Umbilical cord (tissue), 2 donors: Measurements from ENCODE around the gene GPC5. TPM values are rescaled to one million over a fixed set of nuclear protein-coding genes. Genes with fewer than 3 reads are reported as not detected.
"Not testable (repeated sequence)": the region's sequence is repeated elsewhere in the genome, so short reads cannot be mapped to it uniquely, and the experiment has no call there.

Experiments
- DNase-seq: peaks from one replicate; pipeline ENCODE4 v3.0.0-alpha.2; 2015; ENCODE audit warnings: low spot score
- total RNA-seq: library from RNA; depleted of rRNA; stranded (reverse); fragments of >200 nt; gene quantifications from one replicate; pipeline ENCODE4 v1.2.3, GENCODE V29; 2014; ENCODE audit warnings: low replicate concordance; ENCODE audit not compliant: insufficient read depth

Gene GPC5
- total RNA-seq, 1 donor from 2014 or later: 1.4 TPM

DNA sequence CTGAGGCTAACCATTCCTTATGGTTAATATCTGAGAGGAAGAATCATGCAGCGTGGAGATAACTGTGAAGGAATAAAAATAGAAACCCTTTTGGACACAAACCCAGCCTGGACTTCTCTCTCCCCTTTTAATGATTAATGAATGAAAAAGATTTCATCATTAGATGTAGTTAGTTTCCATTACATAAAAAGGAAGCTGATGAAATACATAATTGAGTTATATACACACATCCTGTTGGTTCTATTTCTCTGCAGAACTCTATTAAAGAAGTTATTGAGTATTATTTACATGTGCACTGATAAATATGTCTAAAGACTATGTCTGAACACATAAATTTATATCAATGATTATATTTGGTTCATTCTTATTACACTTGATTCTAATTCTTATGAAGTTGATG lies 465.3 kb downstream of the GPC5 start:
- no peak for DNase-seq

- no peak for DNase-seq
Measured at GRCh38 chr13:91868351-91868750, 469.9 kb downstream of the GPC5 start.

GRCh38 chr13:91878491-91878890 lies 480.1 kb downstream of the GPC5 start:
- DNase-seq: no peak

DNA sequence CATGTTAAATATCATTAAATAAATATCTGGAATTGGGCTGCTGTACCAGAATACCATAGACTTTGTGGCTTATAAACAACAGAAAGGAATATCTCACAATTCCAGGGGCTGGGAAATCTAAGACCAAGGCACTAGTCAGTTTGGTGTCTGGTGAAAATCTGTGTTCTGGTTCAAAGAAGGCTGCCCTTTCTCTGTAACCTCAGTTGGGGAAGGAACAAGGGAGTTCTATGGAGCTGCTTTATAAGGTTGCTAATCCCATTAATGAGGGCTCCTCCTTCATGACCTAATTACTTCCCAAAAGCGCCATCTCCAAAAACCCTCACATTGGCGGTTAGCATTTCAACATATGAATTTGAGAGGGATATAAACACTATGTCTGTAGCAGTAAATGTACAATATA lies 480.9 kb downstream of the GPC5 start:
- DNase-seq: no peak

- no peak for DNase-seq
Measured at GRCh38 chr13:91882918-91883317, 484.5 kb downstream of the GPC5 start.

- DNase-seq: no peak
Measured at GRCh38 chr13:91889641-91890040, 491.2 kb downstream of the GPC5 start.

DNA sequence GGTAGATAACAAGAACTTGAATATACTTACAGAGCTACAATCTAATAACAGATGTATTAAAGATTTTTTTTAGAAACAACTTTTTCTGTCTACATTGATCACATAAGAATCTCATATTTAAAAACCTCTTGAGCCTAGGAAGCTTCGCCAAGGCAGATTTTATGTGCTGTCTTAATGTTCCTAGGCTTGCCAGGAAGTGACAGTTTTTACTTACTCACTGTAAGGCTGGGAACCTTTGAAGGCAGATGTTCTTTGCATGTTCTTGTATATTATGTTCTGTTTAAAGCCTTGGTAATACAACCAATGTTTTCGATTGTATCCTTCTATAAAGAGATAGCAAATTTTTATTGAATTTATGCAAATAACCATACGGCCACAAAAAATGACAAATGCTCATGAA lies 492.7 kb downstream of the GPC5 start:
- peak; percentile 63 for DNase-seq

- DNase-seq: no peak
Measured at GRCh38 chr13:91893040-91893439, 494.6 kb downstream of the GPC5 start.

DNA sequence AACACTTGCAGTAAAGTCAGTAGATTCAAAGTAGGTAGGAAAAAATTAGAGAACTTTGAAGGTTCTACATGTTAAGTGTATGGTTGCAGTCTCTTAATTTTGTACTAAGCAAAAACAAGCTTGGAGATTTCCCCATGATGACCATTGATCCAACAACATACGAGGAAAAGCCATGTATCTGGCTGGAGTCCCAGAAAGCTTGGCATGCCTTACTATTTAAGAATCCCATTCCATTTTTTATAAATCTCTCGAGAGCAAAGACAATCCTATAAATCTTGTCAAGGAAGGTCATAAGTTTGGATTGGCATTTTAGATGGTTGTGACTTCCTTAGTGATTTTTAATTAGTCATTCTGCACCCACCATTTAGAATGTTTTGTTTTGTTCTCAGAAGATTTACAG lies 495.9 kb downstream of the GPC5 start:
- peak; percentile 71 for DNase-seq

- DNase-seq: no peak
Measured at GRCh38 chr13:91896547-91896946, 498.1 kb downstream of the GPC5 start.

DNA sequence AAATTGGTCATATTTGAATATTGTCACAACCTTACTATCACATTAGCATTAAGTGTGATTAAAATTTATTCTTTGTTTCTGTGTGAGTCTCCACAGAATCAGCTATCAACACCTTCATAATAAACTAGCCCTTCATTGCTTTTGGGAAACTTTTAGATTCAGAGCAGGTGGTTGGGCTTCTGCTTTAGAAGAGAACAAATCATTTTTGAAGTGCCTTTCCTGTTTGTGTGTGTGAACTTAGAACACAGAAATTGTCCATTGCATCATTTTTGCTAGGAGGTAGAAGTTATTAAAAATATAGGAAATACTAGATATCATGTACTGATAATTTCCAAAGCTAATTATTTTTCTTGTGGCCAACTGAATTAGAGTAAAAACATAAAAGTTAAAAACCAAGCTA lies 500.6 kb downstream of the GPC5 start:
- DNase-seq: not testable (repeated sequence)

- no peak for DNase-seq
Measured at GRCh38 chr13:91902291-91902690, 503.9 kb downstream of the GPC5 start.

DNA sequence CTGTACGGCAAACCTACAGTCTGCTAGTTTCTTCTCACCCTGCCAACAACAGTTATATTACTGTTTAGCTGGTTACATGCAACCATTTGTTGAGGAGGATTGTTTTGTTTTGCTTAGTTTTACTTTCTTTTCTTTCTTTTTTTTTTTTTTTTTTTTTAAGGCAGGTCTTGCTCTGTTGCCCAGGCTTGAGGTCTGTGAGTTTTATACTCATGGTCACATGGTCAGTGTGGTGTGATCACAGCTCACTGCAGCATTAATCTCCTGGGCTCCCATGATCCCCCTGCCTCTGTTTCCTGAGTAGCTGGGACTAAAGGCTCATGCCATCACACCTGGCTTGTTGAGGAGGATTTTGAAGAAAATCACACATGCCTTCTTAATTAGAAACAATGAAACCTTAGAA lies 505.6 kb downstream of the GPC5 start:
- no peak for DNase-seq

GRCh38 chr13:91904597-91904996 lies 506.2 kb downstream of the GPC5 start:
- DNase-seq: no peak

- no peak for DNase-seq
Measured at GRCh38 chr13:91907398-91907797, 509.0 kb downstream of the GPC5 start.

- DNase-seq: no peak
Measured at GRCh38 chr13:91909617-91910016, 511.2 kb downstream of the GPC5 start.

DNA sequence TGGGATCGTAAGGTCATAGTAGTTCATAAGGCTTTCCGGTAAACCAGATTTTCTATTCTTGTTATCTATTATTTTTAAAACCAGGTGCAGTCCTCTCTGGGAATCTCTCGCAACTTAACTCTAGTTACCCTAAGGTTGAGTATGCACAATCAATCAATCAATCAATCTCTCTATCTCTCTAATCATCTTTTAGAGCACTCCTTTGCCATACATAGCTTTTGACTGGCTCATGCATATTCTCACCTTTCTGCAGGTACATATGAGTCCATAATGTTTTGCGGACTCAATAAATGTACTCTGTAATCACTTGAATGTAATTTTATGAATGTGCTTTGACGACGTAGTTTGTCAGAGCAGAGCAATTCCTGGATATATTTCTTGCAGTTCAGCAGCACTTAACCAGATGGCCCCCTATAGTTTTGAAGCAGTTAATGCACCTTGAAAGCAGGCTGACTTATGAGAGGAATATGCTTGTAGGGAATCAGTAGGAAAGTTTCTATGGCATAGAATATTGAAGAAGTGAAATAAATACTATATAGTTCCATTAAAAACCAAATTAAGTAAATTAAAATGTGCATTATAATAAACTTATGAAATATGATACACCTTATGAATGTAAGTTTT lies 524.7 kb downstream of the GPC5 start:
- DNase-seq: no peak

GRCh38 chr13:91930687-91931086 lies 532.3 kb downstream of the GPC5 start:
- DNase-seq: no peak

DNA sequence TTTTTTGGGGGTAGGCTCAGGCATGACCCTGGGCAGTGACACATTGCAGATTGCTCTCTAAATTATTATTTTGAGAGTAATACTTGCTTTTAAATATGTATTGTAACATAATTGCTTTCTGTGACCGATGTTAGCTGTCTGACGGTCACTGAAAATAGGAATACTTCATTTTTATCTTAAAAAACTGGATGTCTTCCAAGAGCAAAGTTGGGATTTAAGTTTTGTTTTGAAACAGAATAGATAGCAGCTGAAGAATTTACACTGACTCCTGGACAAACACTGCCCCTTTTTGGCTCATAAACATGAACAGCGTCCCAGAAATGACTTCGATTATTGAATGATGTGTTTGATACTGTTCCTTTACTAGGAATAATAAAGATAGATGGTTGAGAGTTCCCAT lies 535.9 kb downstream of the GPC5 start:
- DNase-seq: peak; percentile 78

- DNase-seq: peak; percentile 41
Measured at GRCh38 chr13:91946498-91947070, 548.2 kb downstream of the GPC5 start.

DNA sequence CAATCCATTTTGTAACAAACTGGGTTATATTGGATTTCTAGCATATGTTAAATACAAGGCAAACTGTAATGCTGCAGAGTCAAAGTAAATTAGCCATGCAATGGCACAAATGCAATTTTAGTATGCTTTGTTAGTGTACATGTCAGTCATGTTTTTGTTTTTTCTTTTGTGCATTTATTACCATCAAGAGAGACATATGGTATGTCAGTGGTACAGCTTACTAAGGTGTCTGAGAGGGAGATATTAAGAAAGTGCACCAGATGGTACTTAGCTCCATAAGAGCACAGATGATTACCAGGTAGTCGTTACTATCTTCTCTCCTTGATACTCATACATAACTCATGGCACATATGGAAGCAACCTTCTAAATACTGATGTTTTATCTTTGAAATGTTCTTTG lies 550.3 kb downstream of the GPC5 start:
- no peak for DNase-seq

GRCh38 chr13:91950803-91951202 lies 552.4 kb downstream of the GPC5 start:
- DNase-seq: no peak

DNA sequence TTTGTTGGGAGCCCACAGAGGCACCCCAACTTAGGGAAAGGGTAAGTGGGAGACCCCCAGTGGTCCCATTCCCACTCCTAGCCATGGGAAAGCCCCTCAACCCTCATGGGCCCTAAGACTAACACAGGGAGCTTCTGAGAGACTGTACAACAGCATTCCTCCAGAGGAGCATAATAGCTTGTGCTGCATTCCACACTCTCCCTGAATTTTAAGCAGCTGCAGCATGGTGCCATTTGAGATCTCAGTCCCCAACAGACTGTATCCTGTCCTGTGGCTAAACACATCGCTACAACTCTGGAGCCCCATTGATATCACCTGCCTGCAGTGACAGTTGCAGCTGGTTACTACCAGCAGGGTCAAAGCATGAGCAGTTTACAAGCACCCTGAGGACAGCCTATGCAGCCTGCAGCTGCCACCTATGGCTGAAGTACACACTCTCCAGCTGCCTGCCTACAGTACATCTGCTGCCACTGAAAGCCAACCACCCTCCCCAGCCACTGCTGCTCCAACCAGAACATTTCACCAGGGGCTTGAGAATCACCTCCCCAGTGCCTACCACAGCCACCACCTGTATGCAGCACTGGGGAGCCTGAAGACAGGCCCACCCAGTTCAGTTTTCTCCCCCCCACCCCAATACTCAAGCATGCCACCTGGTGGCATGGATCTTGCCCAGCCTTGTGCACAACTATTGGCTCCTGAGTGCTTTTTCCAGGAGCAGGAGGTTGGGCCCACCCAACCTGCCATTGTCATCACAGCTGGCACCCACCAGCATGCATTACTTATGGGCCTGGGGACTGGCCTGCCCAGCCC lies 557.3 kb downstream of the GPC5 start:
- DNase-seq: no peak
